Measurements from ENCODE around the gene UTF1. TPM values are rescaled to one million over a fixed set of nuclear protein-coding genes. Genes with fewer than 3 reads are reported as not detected.
"Not testable (repeated sequence)": the region's sequence is repeated elsewhere in the genome, so short reads cannot be mapped to it uniquely, and the experiment has no call there.

The UTF1 gene
- total RNA-seq, 1 donor from 2014 or later: not detected

DNA sequence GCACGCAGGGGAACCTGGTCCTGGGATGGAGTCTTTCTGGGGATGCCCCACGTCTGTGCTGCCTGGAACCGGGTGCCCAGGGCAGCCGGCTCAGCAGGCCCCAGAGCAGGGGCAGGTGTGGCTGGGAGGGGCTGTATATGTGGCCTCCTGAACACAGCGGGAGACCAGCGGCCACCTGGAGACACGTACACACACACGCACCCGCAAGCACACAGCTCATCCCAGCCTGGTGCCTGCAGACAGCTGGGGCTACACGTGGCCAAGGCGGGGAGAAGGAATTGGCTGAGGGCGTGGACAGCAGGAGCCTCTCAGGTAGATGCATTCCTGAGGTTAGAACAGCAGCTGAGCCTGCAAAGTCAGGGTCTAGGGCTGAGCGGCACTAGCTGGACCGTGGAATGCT is 32.7 kb downstream of the UTF1 start:
- DNase-seq (ENCODE audit: low read depth in 2 of 2): no peak

DNA sequence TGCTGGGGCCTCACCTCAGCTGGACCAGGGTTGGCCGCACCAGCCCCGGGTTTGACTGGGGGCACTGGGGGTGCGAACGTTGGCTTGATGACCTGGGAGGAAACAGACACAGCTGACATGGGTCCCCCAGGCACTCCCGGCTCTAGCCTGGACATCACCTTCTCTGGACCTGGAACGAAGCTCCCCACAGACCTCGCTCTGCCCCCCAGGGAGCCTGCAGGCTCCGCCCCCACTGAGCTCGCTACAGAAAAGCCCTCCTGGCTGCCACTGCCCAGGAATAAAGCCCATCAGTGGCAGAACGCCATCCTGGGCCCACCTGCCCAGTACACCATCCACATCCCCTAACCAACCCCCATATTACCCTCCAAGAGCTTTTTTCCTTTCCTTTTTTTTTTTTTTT is 33.7 kb downstream of the UTF1 start:
- no peak for DNase-seq (ENCODE audit: low read depth in 2 of 2)

DNA sequence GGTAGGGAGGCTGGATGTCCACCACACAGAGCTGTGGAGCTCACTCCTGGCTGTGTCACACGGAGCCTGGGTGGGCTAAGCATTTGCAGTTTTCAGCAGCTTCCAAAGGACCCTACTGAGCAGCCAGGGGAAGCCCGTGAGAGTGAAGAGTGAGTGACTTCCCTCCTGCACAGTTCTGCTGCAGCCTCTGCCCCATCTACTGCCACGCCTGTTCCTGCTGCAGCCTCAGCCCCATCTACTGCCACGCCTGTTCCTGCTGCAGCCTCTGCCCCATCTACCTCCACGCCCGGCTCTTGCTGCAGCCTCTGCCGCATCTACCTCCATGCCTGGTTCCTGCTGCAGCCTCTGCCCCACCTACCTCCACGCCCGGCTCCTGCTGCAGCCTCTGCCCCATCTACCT is 34.4 kb downstream of the UTF1 start:
- no peak for DNase-seq (ENCODE audit: low read depth in 2 of 2)

DNA sequence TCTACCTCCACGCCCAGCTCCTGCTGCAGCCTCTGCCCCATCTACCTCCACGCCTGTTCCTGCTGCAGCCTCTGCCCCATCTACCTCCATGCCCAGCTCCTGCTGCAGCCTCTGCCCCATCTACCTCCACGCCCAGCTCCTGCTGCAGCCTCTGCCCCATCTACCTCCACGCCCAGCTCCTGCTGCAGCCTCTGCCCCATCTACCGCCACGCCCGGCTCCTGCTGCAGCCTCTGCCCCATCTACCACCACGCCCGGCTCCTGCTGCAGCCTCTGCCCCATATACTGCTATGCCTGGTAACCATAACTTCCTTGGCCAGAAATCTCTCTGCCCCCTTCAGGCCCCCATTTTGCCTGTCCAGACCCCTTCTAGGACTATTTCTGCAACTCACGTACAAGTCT is 35.0 kb downstream of the UTF1 start:
- DNase-seq (ENCODE audit: low read depth in 2 of 2): not testable (repeated sequence)

DNA sequence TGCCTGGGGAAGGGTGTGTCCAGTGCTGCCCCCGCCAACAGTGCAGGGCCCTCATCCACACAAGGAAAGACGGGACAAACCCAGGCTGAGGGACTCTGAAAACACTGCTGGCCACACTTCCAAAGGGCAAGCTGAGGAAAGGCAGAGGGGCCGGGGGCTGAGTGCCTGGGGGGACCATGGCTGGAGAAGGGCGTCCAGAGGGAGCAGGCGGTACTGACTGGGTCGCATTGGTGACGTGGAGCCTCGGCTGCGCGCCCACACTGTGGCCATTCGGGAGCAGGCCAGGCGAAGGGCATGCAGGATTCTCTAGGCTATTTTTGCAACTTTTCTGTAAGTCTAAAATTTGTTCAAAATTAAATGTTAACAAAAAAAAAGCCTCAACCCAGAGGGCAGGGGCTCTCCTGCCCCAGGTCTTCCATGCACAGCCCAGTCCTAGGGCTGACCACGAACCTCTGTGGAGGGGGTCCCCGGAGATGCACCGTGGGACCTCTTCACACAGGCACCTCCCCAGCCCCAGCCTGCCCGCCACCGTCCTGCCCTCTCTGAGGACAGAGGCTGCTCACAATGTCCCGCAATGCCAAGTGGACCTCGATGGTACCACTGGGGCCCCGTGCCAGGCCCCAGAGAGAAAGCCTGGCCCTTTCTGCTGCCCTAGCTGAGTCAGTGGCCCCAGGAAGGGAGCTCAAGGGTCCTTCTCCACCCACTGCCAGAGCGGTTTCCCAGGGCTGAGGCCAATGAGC is 36.2 kb downstream of the UTF1 start:
- DNase-seq (ENCODE audit: low read depth in 2 of 2): no peak

DNA sequence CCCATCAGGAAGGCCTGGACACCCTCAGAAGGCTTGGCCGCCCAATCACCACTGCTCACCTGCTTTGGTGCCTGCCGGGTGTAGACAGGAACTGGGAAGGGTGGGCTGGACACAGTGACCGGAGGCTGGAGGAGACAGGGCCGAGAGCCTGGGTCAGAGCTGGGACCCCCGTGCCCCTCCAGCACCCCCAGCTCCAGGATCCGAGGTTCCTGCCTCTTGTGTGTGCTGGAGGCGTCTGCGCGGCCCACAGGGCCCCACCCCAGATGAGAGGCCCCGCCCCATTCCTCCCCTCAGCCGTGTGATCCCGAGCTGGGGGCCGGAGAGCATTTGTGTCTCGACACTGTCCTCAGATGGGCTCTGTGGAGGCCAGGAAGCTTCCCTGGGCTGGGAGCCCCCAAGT is 37.3 kb downstream of the UTF1 start:
- DNase-seq (ENCODE audit: low read depth in 2 of 2): no peak

DNA sequence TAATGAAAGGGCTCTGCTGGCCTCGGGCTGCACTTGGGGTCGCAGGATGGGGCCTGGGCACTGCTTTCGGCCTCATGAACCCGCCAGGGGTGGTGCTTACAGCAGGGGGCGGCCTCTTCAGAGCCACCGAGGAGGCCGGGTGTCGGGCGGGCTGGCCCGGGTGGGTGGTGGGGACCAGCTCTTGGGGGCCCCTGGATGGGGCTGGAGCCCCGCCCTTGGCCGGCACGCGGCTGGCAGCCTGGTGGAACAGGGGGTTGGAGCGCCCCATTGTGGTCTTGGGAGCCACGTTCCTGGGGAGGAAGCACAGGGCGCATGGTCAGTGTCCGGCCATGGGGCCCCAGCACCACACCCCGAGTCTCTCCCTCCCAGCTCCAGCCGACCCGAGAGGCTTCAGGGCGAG is 37.8 kb downstream of the UTF1 start:
- no peak for DNase-seq (ENCODE audit: low read depth in 2 of 2)

DNA sequence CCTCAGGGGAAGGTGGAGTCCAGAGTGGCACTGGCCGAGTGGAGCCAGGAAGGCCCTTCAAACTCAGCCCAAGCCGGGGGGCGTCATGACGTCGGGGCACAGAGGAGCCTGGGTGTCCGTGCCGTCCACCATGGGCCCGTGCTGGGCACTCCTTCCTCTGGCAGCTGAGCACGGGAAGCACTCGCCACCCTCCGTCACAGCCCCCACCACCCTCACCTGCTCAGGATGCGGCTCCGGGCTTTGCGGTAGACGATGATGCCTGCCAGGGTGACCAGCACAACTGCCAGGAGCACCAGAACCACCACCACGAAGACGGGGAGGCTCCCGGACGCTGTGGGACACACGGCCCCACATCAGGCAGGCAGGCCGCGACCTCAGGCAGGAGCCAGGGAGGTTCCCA is 38.5 kb downstream of the UTF1 start:
- no peak for DNase-seq (ENCODE audit: low read depth in 2 of 2)

DNA sequence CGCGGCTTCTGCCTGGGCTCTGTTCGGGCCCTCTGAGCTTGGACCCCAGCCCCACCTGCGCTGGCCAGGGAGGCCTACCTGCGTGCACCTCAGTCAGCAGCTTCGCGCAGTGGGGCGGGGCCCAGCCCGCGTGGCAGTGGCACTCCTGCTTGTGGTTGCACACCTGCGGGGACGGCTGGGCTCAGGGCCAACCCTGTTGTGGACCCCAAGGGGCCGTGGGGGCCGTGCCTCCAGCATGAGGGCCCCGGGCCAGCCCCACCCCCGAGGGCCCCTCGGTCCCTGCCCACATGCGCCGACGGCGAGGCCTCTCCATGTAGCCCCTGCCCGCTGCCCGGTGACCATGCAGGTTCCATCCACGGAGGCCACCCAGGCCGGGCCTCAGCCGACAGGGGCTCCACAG is 39.4 kb downstream of the UTF1 start:
- DNase-seq (ENCODE audit: low read depth in 2 of 2): no peak

DNA sequence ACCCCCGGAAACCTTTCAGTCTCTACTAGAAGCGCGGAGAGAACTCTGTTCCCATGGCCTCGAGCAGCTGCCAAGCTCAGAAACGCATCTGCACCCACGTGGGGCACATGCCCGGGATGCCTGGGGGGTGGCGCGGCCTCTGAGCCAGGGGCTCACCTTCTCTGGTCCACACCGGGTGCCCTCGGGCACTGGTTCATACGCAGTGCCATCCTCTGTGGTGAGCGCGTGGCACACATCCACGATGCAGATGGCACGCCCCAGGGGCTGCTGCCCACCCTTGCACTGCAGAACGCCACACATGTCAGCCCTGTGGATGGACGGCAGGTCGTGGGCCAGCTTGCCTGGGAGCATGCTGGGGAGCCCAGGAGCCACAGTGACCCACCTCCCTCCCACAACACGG is 40.2 kb downstream of the UTF1 start:
- DNase-seq (ENCODE audit: low read depth in 2 of 2): no peak

DNA sequence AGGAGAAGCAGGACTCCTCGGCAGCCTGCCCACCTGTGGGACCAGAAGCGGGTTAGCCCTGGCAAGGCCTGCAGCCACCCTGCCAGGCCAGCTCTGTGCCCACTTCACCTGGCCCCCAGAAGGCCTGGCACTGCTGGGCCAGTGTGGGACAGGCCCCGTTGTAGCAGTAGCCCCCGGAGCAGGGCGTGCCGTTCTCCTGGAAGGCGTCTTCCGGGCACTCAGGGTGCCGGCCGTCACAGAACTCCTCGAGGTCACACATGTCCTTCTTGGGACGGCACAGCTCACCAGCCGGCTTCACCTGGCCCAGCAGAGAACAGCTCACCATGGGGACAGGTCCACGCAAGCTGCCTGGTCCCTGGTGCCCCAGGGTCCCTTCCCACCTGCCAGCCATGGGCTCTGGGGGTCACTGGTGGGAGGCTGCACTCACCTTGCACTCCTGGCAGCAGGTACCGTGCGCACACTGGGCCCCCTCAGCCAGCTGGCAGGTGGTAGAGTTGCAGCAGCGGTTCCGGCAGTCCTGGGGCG is 40.8 kb downstream of the UTF1 start:
- no peak for DNase-seq (ENCODE audit: low read depth in 2 of 2)

DNA sequence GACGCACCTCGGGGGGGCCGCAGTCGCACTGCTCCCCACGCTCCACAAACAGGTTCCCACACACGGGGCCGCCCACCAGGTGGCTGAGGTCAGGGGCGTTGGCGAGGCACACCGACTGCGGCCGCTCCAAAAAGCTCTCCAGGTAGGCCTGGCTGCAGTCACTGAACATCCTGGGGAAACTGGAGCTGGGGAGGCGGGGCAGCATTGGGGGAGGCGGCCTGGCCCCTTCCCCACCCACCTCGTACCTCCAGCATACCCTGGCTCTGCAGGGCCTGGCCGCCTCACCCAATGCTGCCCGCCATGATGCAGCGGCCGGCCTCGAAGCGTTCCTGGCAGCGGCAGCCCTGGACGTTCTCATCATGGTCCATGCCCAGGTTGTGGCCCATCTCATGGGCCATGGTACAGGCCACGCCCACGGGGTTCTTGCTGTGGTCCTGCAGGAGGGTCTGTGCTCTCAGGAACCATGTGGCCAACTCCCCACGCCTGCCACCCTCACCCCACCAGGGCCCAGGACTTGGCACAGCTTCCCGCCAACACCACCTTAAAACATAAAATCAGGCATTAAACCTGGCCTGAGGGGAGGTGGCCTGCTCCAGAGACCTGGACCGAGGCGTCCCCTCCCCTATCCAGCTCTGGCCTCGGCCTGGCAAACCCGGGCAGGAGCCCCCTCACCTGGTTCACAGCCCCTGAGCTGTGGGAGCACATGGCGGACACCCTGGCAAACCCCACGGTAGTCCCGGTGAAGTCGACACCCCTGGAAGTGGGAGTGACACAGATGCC is 41.7 kb downstream of the UTF1 start:
- DNase-seq (ENCODE audit: low read depth in 2 of 2): no peak

DNA sequence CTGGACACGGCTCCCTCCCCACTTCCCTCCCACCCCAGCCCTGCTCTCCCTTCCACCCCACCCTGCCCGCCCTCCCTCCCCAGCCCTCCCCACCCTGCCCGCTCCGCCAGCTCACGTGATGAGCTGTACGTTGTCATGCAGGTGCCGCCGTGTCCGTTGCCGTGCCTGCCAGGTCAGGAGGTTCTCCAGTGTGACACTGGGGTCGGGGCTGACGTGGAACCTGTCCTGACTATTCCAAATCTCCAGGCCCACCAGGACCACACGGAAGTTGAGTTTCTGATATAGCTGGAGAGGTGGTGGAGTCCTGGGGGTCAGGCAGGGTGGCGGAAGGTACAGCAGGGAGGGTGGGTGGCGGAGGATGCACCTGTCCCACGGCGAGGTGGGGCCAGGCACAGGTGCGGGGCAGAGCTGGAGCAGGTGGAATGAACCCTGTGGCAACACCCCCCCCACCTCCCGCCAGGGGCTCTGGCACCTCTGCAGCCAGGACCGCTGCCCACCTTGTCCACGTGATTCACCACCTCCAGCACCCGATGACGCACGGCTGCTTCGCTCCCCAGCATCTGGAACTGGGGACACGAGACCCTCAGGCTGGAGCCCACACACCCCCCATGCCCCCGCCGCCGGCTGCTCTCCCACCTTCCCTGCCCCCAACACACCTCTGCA is 42.4 kb downstream of the UTF1 start:
- DNase-seq (ENCODE audit: low read depth in 2 of 2): no peak

DNA sequence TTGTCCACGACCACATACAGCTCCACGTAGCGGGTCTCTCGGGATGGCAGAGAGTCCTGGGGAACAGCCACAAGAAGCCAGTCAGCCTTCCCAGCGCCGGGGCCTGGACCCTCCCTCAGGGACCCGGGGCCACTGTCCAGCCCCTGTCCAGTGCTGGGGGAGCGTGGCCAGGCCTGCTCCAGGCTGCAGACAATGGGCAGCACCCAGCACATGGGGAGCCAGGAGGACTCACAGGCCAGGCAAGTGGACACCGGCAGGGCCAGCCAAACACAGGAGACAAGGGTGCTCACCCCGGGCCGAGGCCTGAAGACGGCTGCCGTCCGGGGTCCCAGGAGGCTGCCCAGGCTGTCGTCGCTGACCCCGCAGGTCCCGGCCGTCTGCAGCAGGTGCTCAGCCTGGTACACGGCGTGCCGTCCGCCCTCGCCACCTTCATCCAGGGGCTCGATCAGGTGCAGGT is 43.0 kb downstream of the UTF1 start:
- no peak for DNase-seq (ENCODE audit: low read depth in 2 of 2)

DNA sequence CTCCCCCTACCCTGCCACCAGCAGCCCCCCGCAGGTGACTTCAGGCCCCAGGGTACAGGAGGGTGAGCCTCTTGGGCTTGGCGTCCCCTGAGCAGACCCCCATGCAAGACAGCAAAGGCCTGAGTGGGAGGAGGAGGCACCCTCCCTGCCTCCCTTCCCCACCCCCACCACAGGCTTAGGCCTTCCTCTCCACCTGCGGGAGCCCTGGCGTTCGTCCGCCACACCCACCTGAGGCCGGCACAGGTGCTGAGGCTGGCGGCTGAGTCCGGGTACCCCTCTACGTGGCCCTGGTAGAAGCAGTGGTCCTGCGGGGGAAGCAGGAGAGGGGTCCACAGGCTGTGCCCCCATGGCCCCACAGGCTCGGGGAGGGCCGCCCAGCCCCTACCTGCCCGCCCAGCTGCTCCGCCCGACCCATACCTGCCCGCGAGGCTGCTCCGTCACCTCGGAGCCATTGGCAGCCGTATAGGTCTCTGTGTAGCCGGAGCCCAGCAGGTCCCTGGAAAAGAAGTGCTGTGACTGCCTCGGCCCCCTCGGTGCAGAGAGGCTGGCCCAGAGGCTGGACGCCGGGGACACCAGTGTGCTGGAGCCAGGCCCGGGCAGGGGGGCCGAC is 43.6 kb downstream of the UTF1 start:
- DNase-seq (ENCODE audit: low read depth in 2 of 2): no peak

DNA sequence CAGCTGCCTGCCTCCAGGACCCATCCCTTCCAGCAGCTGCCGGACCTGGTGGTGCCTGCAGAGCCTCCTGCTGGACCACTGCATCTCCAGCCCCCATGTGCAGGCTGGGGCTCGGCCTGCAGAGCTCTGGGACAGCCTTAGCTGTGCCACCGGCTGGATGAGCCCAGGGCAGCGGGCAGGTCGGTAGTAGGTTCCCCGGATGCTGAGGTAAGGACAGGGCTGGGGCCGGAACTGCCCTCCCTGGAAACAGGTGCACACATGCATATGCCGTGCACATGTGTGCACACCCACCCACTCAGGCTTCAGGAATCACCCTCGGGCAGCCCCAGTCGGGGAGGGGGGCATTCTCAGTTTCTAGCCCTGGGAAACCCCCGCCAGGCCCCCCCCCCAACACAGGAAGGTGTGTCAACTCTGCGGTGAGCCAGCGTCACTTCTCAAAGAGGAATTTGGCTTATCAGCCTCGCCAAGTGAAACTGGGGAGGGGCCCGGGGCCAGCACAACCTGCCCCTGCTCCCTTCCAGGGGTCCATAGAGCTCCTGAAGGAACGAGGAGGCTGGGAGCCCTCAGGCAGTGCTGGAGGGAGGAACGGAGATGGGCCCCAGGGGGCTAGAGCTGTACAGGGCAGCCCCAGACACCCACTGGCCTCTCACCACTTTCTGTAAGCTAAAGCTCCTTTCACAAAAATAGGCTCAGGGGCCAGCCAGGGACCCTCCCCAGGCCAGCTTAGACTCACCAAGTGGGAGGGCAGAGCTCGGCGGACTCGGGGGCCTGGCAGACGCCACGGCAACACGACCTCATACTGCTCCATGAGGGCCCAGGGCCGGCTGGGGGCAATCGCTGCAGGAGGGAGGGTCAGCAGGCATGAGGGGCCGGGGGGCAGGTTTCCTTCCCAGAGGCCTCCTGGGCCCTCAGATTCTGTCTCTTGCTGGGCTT is 45.0 kb downstream of the UTF1 start:
- DNase-seq (ENCODE audit: low read depth in 2 of 2): no peak

DNA sequence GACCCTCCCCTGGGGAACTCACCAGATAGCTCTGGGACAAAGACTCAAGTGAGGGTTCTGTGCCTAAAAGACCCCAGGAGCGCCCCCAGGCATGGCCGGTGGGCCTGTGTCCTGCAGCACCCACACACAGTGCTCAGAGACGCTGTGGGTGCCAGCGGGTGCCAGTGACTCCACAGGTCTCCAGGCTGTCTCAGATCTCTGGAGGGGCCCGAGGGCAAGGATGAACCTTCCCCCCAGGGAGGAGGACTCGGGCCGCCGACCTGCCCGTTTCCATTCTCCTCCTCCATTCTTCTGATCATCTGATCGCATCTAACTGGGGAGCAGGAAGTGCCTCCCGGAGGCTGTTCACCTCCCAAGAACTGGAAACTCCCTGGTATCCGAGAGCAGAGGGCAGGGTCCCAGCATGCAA is 45.7 kb downstream of the UTF1 start:
- no peak for DNase-seq (ENCODE audit: low read depth in 2 of 2)

DNA sequence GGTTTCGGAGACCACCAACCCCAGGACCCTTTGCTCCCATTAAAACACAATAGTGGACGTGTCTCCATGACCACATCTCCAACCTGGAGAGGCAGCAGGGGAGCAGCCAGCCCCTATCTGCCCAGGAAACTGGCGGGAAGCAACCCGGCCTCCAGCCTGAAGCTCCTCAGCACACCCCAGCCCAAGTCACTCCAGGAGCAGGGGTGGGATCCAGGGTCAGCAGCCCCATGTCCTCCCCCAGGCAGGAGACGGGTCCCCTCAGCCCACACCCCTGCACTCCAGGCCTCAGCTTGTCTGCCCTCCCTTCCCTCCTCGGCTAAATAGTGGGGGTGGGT is 46.0 kb downstream of the UTF1 start:
- DNase-seq (ENCODE audit: low read depth in 2 of 2): no peak

DNA sequence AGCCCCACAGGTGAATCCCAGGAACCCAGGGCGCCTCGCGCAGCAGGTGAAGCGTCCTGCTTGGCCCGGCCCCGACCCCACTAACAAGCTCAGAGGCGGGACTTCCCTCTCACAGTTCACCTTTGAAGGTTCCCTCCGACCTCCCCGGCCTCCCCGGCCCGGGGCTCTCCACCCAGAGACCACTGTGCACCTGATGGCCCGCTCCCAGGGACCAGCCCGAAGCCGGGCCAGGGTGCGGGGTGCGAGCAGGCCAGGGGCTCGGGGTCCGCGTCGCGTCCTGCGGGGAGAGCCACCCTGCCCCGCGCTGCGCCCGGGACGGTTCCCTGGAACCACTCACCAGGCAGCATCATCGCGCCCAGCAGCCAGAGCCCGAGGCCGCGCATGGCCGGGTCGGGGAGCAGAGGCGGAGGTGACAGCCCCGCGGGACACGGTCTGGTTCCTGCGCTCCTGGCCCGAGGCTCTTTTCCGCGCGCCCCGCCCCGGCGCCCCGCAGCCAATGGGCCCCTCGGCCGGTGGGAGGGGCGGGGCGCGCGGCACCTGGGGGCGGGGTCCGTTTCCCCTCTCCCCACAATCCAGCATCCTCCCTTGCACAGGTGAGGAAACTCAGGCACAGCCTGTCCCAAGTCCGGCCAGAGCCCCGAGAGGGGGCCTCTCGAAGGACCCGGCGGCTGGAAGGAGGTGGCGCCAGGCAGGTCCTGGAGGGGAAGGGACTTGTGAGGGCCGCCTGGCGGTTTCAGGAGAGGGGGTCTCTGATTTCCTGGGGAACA is 46.6 kb downstream of the UTF1 start, which contains the start of gene ADAM8:
Gene ADAM8, minus strand, starts transcription at position 434 of the 767 bp plus-strand sequence. Its CDS starts 51 bp downstream, at position 383.
- DNase-seq (ENCODE audit: low read depth in 2 of 2): peak in 1 of 2 donors; percentile 22

All from lung microvascular endothelial cell (primary cell).